ENCODE results near the gene SACM1L.

Gene SACM1L

GRCh38 chr3:45688882-45689786 lies at the start of gene SACM1L:
Gene SACM1L (plus strand): TSS chr3:45689396. CDS start chr3:45689466, 70 bp downstream.
- H3K27ac Mint-ChIP-seq, result peak within 1 kb of the TSS; percentile 99
- H3K36me3 Mint-ChIP-seq (ENCODE audit: low read depth), result peaks cover 50% of the 10 kb centered on the region
- H3K4me1 Mint-ChIP-seq (ENCODE audit: low read depth), result peaks cover 58% of the 10 kb centered on the region
- no peaks in the 10 kb centered on the region for H3K9me3 Mint-ChIP-seq
- peaks cover 4% of the 10 kb centered on the region for H3K27me3 Mint-ChIP-seq
- peak; percentile 98 for DNase-seq
- peak within 1 kb of the TSS; percentile 80 for H3K4me3 Mint-ChIP-seq

- Mint-ChIP-seq H3K27ac (peak overlapping the region; percentile 9), H3K36me3 (ENCODE audit: low read depth) (peaks cover 52% of the 10 kb centered on the region), H3K4me1 (ENCODE audit: low read depth) (peaks cover 17% of the 10 kb centered on the region), H3K9me3 (no peaks in the 10 kb centered on the region), H3K4me3 (no peak overlapping the region), H3K27me3 (no peaks in the 10 kb centered on the region)
- no peak for DNase-seq
These were observed 49.1 kb upstream of the SACM1L start for GRCh38 chr3:45640091-45640507.

- H3K4me1 Mint-ChIP-seq (ENCODE audit: low read depth), result peaks cover 12% of the 10 kb centered on the region
- no peaks in the 10 kb centered on the region for H3K9me3 Mint-ChIP-seq
- no peak overlapping the region for H3K4me3 Mint-ChIP-seq
- peaks cover 50% of the 10 kb centered on the region for H3K36me3 Mint-ChIP-seq (ENCODE audit: low read depth)
- H3K27me3 Mint-ChIP-seq, result no peaks in the 10 kb centered on the region
- no peak overlapping the region for H3K27ac Mint-ChIP-seq
- DNase-seq, result no peak
These were observed 48.4 kb upstream of the SACM1L start for GRCh38 chr3:45640724-45641361.

- Mint-ChIP-seq H3K27ac (no peak overlapping the region), H3K27me3 (no peaks in the 10 kb centered on the region), H3K4me3 (no peak overlapping the region), H3K9me3 (no peaks in the 10 kb centered on the region), H3K36me3 (ENCODE audit: low read depth) (peaks cover 48% of the 10 kb centered on the region), H3K4me1 (ENCODE audit: low read depth) (peaks cover 7% of the 10 kb centered on the region)
- no peak for DNase-seq
These were observed 47.4 kb upstream of the SACM1L start for GRCh38 chr3:45641756-45642155.

- no peak overlapping the region for H3K4me3 Mint-ChIP-seq
- no peak overlapping the region for H3K27ac Mint-ChIP-seq
- no peak for DNase-seq
- H3K36me3 Mint-ChIP-seq (ENCODE audit: low read depth), result peaks cover 46% of the 10 kb centered on the region
- H3K4me1 Mint-ChIP-seq (ENCODE audit: low read depth), result peaks cover 7% of the 10 kb centered on the region
- H3K9me3 Mint-ChIP-seq, result no peaks in the 10 kb centered on the region
- no peaks in the 10 kb centered on the region for H3K27me3 Mint-ChIP-seq
These were observed 46.5 kb upstream of the SACM1L start for GRCh38 chr3:45642731-45643152.

- Mint-ChIP-seq H3K27ac (no peak overlapping the region), H3K4me1 (ENCODE audit: low read depth) (peaks cover 7% of the 10 kb centered on the region), H3K27me3 (no peaks in the 10 kb centered on the region), H3K9me3 (peaks cover 9% of the 10 kb centered on the region), H3K36me3 (ENCODE audit: low read depth) (peaks cover 44% of the 10 kb centered on the region), H3K4me3 (no peak overlapping the region)
- no peak for DNase-seq
These were observed 45.0 kb upstream of the SACM1L start for GRCh38 chr3:45644063-45644790.

- Mint-ChIP-seq H3K36me3 (ENCODE audit: low read depth) (peaks cover 44% of the 10 kb centered on the region), H3K9me3 (peaks cover 11% of the 10 kb centered on the region), H3K4me3 (no peak overlapping the region), H3K27ac (no peak overlapping the region), H3K4me1 (ENCODE audit: low read depth) (peaks cover 5% of the 10 kb centered on the region), H3K27me3 (no peaks in the 10 kb centered on the region)
- no peak for DNase-seq
These were observed 44.4 kb upstream of the SACM1L start for GRCh38 chr3:45644791-45645201.

- DNase-seq, result no peak
- H3K4me3 Mint-ChIP-seq, result no peak overlapping the region
- H3K9me3 Mint-ChIP-seq, result peaks cover 13% of the 10 kb centered on the region
- H3K27me3 Mint-ChIP-seq, result no peaks in the 10 kb centered on the region
- peaks cover 48% of the 10 kb centered on the region for H3K36me3 Mint-ChIP-seq (ENCODE audit: low read depth)
- H3K4me1 Mint-ChIP-seq (ENCODE audit: low read depth), result peaks cover 3% of the 10 kb centered on the region
- no peak overlapping the region for H3K27ac Mint-ChIP-seq
These were observed 43.1 kb upstream of the SACM1L start for GRCh38 chr3:45646051-45646585.

- H3K27ac Mint-ChIP-seq, result no peak overlapping the region
- H3K4me1 Mint-ChIP-seq (ENCODE audit: low read depth), result peaks cover 3% of the 10 kb centered on the region
- peaks cover 45% of the 10 kb centered on the region for H3K36me3 Mint-ChIP-seq (ENCODE audit: low read depth)
These were observed 42.0 kb upstream of the SACM1L start for GRCh38 chr3:45647148-45647619.

GRCh38 chr3:45653205-45653604 lies 36.0 kb upstream of the SACM1L start:
- peak overlapping the region; percentile 37 for H3K27ac Mint-ChIP-seq
- H3K9me3 Mint-ChIP-seq, result peaks cover 12% of the 10 kb centered on the region
- no peaks in the 10 kb centered on the region for H3K27me3 Mint-ChIP-seq
- peaks cover 19% of the 10 kb centered on the region for H3K4me1 Mint-ChIP-seq (ENCODE audit: low read depth)
- peaks cover 29% of the 10 kb centered on the region for H3K36me3 Mint-ChIP-seq (ENCODE audit: low read depth)
- DNase-seq, result no peak
- no peak overlapping the region for H3K4me3 Mint-ChIP-seq

More at GRCh38 chr3:45647148-45647619, 42.0 kb upstream of the SACM1L start:
- no peak for DNase-seq
- Mint-ChIP-seq H3K4me3 (no peak overlapping the region), H3K9me3 (peaks cover 13% of the 10 kb centered on the region), H3K27me3 (no peaks in the 10 kb centered on the region)

- H3K36me3 Mint-ChIP-seq (ENCODE audit: low read depth), result peaks cover 22% of the 10 kb centered on the region
- no peaks in the 10 kb centered on the region for H3K27me3 Mint-ChIP-seq
- peaks cover 19% of the 10 kb centered on the region for H3K4me1 Mint-ChIP-seq (ENCODE audit: low read depth)
- H3K27ac Mint-ChIP-seq, result peak overlapping the region; percentile 55
- peaks cover 4% of the 10 kb centered on the region for H3K9me3 Mint-ChIP-seq
- DNase-seq, result no peak
- H3K4me3 Mint-ChIP-seq, result no peak overlapping the region
These were observed 34.7 kb upstream of the SACM1L start for GRCh38 chr3:45654397-45654944.

- no peaks in the 10 kb centered on the region for H3K27me3 Mint-ChIP-seq
- H3K4me1 Mint-ChIP-seq (ENCODE audit: low read depth), result peaks cover 24% of the 10 kb centered on the region
- no peak for DNase-seq
- peaks cover 13% of the 10 kb centered on the region for H3K36me3 Mint-ChIP-seq (ENCODE audit: low read depth)
- no peak overlapping the region for H3K27ac Mint-ChIP-seq
- H3K9me3 Mint-ChIP-seq, result no peaks in the 10 kb centered on the region
- H3K4me3 Mint-ChIP-seq, result no peak overlapping the region
These were observed 33.3 kb upstream of the SACM1L start for GRCh38 chr3:45655906-45656305.

GRCh38 chr3:45656575-45657363 lies 32.4 kb upstream of the SACM1L start:
- Mint-ChIP-seq H3K4me3 (no peak overlapping the region), H3K27ac (peak overlapping the region; percentile 44), H3K4me1 (ENCODE audit: low read depth) (peaks cover 23% of the 10 kb centered on the region), H3K27me3 (no peaks in the 10 kb centered on the region), H3K36me3 (ENCODE audit: low read depth) (peaks cover 11% of the 10 kb centered on the region), H3K9me3 (no peaks in the 10 kb centered on the region)
- DNase-seq, result peak; percentile 83

Data from activated T-cell treated with anti-CD3 and anti-CD28 coated beads, Interleukin-2, amount 50 U/mL, for 24 hours (primary cell).